Sigmoid colon (tissue), 7 donors: ENCODE results near the gene PARD3. TPM values are rescaled to one million over a fixed set of nuclear protein-coding genes. Genes with fewer than 3 reads are reported as not detected.

Experiments used
- DNase-seq: peaks from one replicate; pipeline ENCODE4 v3.0.0-alpha.2; 2019
- H3K27ac ChIP-seq, 4 donors: fragments of 200-600 bp; sonication (generic); one replicate each; pipeline ENCODE4 v1.5.1; 2016 to 2019; ENCODE audit warnings: mild to moderate bottlenecking in 1 of 4
- H3K27me3 ChIP-seq, 3 donors: fragments of 200-600 bp; sonication (generic); one replicate each; pipeline ENCODE4 v1.5.1; 2019; ENCODE audit warnings: mild to moderate bottlenecking in 1 of 3
- H3K36me3 ChIP-seq, 4 donors: fragments of 200-600 bp; sonication (generic); one replicate each; pipeline ENCODE4 v1.5.1; 2016 to 2019
- H3K4me1 ChIP-seq, 4 donors: fragments of 200-600 bp; sonication (generic); one replicate each; pipeline ENCODE4 v1.5.1; 2017 to 2019
- H3K4me3 ChIP-seq, 4 donors: fragments of 200-600 bp; sonication (generic); one replicate each; pipeline ENCODE4 v1.5.1; 2017 to 2019; ENCODE audit warnings: mild to moderate bottlenecking in 2 of 4, moderate library complexity in 1 of 4
- H3K9me3 ChIP-seq, 4 donors: fragments of 200-600 bp in 3 of 4; sonication (generic) in 3 of 4; one replicate each; pipeline versions ENCODE4 v1.5.1 to v1.6.1; 2013 to 2019
- EP300 ChIP-seq, 4 donors: sonication (generic); formaldehyde crosslinking; IDR thresholded peaks; one replicate each; pipeline ENCODE4 v1.6.1; 2017; ENCODE audit warnings: antibody characterized with exemption in 4 of 4
- POLR2A ChIP-seq, 2 donors: fragments of 450-650 bp; IDR thresholded peaks; one replicate each; pipeline ENCODE4 v1.6.1; 2016; ENCODE audit warnings: antibody characterized with exemption in 2 of 2, mild to moderate bottlenecking in 2 of 2, moderate library complexity in 2 of 2
- POLR2AphosphoS5 ChIP-seq, 4 donors: sonication (generic); formaldehyde crosslinking; IDR thresholded peaks; one replicate each; pipeline ENCODE4 v1.6.1; 2017; ENCODE audit warnings: antibody characterized with exemption in 4 of 4
- WGBS, 2 donors: extraction: QIAGEN DNeasy Blood & Tissue Kit; methylation state at CpG; one replicate each; pipeline ENCODE4 v1.1.7; 2013; 5-methylcytosine and 5-hydroxymethylcytosine counted together
- intact Hi-C: fragments of 100-400 bp; cut with DNase I; formaldehyde crosslinking; loops from one replicate; pipeline ENCODE4 v1.15.1; 2023
- polyA plus RNA-seq, 3 donors: library from polyadenylated mRNA; stranded (reverse); fragments of 200-250 nt; gene quantifications; one replicate each; pipeline ENCODE4 v1.2.3, GENCODE V29; 2013
- total RNA-seq, 4 donors: library from RNA; depleted of rRNA; stranded (reverse); fragments of >200 nt; gene quantifications; one replicate each; pipeline ENCODE4 v1.1.0, GENCODE V29; 2016
- TF ChIP-seq, protein P1 (sequence below), 4 experiments: fragments of 450-650 bp in 3 of 4; fragments of 200-600 bp in 1 of 4; IDR thresholded peaks; one replicate each; pipeline ENCODE4 v1.5.1; 2016 to 2019; ENCODE audit warnings: antibody characterized with exemption in 4 of 4, mild to moderate bottlenecking in 3 of 4, moderate library complexity in 2 of 4
- donor health status: healthy with polysubstance abuse.
- donor health status: Bipolar disorder and iron deficiency.
- donor health status: healthy.

PARD3 gene
- total and polyA plus RNA-seq, 7 donors, result 17.5 to 96.4 (median 75.9) TPM

GRCh38 chr10:34858003-34858402 lies 42.9 kb upstream of the PARD3 start:
- Histone ChIP-seq H3K36me3 (no peaks in the 10 kb centered on the region), H3K27me3 (no peaks in the 10 kb centered on the region), H3K4me3 (no peak overlapping the region), H3K4me1 (peaks cover 0 to 11% (median 6%) of the 10 kb centered on the region in 4 donors), H3K9me3 (no peaks in the 10 kb centered on the region), H3K27ac (no peak overlapping the region)
- 76 to 85% methylated on average over 8 of the region's 8 CpGs for WGBS, 2 donors
- TF ChIP-seq POLR2AphosphoS5 (IDR thresholded peaks at IDR 0.05) (no peak), EP300 (IDR thresholded peaks at IDR 0.05) (no peak), POLR2A (IDR thresholded peaks at IDR 0.05) (no peak)
- TF ChIP-seq, protein P1, sequence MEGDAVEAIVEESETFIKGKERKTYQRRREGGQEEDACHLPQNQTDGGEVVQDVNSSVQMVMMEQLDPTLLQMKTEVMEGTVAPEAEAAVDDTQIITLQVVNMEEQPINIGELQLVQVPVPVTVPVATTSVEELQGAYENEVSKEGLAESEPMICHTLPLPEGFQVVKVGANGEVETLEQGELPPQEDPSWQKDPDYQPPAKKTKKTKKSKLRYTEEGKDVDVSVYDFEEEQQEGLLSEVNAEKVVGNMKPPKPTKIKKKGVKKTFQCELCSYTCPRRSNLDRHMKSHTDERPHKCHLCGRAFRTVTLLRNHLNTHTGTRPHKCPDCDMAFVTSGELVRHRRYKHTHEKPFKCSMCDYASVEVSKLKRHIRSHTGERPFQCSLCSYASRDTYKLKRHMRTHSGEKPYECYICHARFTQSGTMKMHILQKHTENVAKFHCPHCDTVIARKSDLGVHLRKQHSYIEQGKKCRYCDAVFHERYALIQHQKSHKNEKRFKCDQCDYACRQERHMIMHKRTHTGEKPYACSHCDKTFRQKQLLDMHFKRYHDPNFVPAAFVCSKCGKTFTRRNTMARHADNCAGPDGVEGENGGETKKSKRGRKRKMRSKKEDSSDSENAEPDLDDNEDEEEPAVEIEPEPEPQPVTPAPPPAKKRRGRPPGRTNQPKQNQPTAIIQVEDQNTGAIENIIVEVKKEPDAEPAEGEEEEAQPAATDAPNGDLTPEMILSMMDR (IDR thresholded peaks at IDR 0.05), result no peak
- DNase-seq, result no peak
- intact Hi-C loops, result no loop called here

DNA sequence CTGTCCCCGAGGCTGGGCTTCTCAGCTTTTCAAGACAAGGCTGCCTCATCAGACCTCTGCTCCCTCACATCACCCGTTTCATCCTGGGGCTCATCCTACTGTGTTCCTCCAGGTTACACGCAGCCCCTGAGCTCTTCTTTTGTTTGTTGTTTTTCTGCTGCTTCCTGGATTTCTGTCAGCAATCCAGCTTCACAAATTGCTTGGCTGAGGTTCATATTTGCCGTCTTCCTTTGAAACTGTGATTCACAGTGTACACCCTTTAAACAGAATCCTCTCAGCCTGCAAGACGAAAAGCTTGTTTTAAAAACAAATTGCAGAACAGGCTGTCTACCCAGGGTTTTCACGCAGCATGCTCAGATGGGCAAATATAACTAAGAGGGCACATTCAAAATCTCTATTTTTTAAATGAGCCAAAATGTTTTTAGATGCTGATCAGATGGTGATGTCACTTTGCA lies 39.1 kb upstream of the PARD3 start:
- 5 to 31% methylated on average over 6 of the region's 6 CpGs for WGBS, 2 donors
- intact Hi-C loops, result no loop called here
- Histone ChIP-seq H3K36me3 (no peaks in the 10 kb centered on the region), H3K4me3 (no peak overlapping the region), H3K4me1 (peaks cover 0 to 4% (median 0%) of the 10 kb centered on the region in 4 donors), H3K27me3 (no peaks in the 10 kb centered on the region), H3K9me3 (no peaks in the 10 kb centered on the region), H3K27ac (no peak overlapping the region)
- DNase-seq, result peak; percentile 62
- TF ChIP-seq POLR2A (IDR thresholded peaks at IDR 0.05), result no peak
- TF ChIP-seq, protein P1 (IDR thresholded peaks at IDR 0.05), result no peak
- no peak for TF ChIP-seq EP300 (IDR thresholded peaks at IDR 0.05)
- TF ChIP-seq POLR2AphosphoS5 (IDR thresholded peaks at IDR 0.05), result no peak

DNA sequence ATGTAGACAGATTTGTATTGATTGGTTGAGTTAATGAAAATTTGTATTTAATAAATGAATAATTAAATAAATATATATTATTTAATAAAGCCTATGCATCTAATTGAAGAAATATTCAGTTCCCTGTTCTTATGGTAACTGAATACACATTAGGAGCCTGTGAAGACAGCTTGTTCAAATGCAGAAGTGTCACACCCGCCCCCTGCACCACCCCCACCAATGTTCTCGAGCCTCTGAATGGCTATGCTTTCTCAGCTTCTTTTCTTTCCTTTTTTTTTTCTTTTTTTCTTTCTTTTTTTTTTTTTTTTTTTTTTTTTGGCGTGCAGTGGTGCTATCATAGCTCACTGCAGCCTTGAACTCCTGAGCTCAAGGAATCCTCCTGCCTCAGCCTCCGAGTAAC lies 38.3 kb upstream of the PARD3 start:
- DNase-seq, result no peak
- 78 to 80% methylated on average over 4 of the region's 4 CpGs for WGBS, 2 donors
- H3K36me3 ChIP-seq, result no peaks in the 10 kb centered on the region
- H3K9me3 ChIP-seq, result no peaks in the 10 kb centered on the region
- intact Hi-C loops, result no loop called here
- peaks cover 0 to 4% (median 0%) of the 10 kb centered on the region in 4 donors for H3K4me1 ChIP-seq
- no peak overlapping the region for H3K4me3 ChIP-seq
- TF ChIP-seq, protein P1 (IDR thresholded peaks at IDR 0.05), result no peak
- TF ChIP-seq EP300 (IDR thresholded peaks at IDR 0.05) (no peak), POLR2A (IDR thresholded peaks at IDR 0.05) (no peak), POLR2AphosphoS5 (IDR thresholded peaks at IDR 0.05) (no peak)
- no peaks in the 10 kb centered on the region for H3K27me3 ChIP-seq
- no peak overlapping the region for H3K27ac ChIP-seq

DNA sequence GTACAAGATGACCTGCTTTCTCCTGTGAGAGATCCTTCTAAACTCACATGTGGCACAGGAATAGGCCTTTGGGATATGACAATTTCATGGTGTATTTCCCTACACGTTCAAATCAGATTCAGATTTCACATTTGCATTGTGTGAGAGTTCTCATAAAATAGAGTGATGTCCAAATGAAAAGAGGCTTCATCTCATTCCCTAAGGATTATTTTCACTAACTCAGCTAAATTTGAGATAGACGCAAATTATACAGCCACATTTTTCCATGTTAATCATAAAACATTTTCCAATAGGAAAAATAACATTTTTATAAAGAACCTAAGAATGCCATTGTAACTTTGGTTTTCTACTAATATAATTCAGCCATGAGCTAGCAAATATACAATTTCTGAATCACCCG lies 35.5 kb upstream of the PARD3 start:
- intact Hi-C loops, result no loop called here
- DNase-seq, result no peak
- H3K4me1 ChIP-seq, result peaks cover 0 to 4% (median 0%) of the 10 kb centered on the region in 4 donors
- no peak for TF ChIP-seq POLR2A (IDR thresholded peaks at IDR 0.05)
- no peak for TF ChIP-seq POLR2AphosphoS5 (IDR thresholded peaks at IDR 0.05)
- TF ChIP-seq, protein P1 (IDR thresholded peaks at IDR 0.05), result no peak
- no peaks in the 10 kb centered on the region for H3K36me3 ChIP-seq
- H3K27me3 ChIP-seq, result no peaks in the 10 kb centered on the region
- 85 to 89% methylated on average over 3 of the region's 3 CpGs for WGBS, 2 donors
- no peak overlapping the region for H3K27ac ChIP-seq
- H3K4me3 ChIP-seq, result no peak overlapping the region
- H3K9me3 ChIP-seq, result no peaks in the 10 kb centered on the region

GRCh38 chr10:34850036-34850435 lies 34.9 kb upstream of the PARD3 start:
- H3K36me3 ChIP-seq, result no peaks in the 10 kb centered on the region
- H3K4me1 ChIP-seq, result peaks cover 0 to 4% (median 0%) of the 10 kb centered on the region in 4 donors
- no peaks in the 10 kb centered on the region for H3K27me3 ChIP-seq
- intact Hi-C loops, result no loop called here
- 92 to 99% methylated on average over 1 of the region's 1 CpG for whole genome bisulfite sequencing, 2 donors
- H3K9me3 ChIP-seq, result no peaks in the 10 kb centered on the region
- TF ChIP-seq POLR2A (IDR thresholded peaks at IDR 0.05), result no peak
- TF ChIP-seq EP300 (IDR thresholded peaks at IDR 0.05), result no peak
- TF ChIP-seq POLR2AphosphoS5 (IDR thresholded peaks at IDR 0.05), result no peak
- H3K27ac ChIP-seq, result no peak overlapping the region
- DNase-seq, result no peak
- no peak overlapping the region for H3K4me3 ChIP-seq
